Measurements from ENCODE around the gene TRIML2.
"Not testable (repeated sequence)": the region's sequence is repeated elsewhere in the genome, so short reads cannot be mapped to it uniquely, and the experiment has no call there.

Gene TRIML2

DNA sequence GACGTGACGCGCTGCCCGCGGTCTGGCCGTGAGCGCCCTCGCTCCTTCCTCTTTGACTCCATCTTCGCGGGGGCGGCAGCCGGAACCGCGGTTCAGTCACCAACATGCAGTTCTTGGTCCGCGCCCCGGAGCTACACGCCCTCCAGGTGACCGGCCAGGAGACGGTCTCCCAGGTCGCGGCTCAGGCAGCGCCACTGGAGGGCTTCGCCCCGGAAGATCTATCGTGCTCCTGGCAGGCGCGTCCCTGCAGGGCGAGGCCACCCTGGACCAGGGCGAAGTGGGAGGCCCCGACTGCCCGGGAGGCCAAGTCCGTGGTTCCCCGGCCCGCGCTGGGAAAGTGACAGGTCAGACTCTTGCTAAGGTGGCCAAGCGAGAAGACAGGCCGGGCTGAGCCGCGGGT lies 2.9 kb downstream of the TRIML2 start:
- DNase-seq, result no peak

DNA sequence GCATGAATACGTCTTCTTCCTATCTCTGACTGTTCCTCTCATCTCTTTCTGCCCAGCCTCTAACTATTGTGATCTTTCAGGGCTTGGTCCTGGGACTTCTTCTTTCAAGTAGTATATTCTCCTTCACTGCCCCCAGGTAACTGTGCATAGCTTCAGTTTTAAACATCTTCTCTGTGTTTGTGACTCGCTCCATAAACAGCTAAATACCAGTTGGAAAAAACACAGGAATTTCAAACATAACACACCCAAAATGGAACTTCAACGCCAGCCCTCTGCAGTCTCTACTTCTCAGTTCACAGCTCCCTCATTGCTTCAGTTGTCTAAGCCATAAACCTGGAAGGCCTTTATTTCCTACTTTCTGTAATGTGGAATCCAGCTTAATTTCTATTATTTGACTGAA lies 16.6 kb downstream of the TRIML2 start:
- no peak for DNase-seq

DNA sequence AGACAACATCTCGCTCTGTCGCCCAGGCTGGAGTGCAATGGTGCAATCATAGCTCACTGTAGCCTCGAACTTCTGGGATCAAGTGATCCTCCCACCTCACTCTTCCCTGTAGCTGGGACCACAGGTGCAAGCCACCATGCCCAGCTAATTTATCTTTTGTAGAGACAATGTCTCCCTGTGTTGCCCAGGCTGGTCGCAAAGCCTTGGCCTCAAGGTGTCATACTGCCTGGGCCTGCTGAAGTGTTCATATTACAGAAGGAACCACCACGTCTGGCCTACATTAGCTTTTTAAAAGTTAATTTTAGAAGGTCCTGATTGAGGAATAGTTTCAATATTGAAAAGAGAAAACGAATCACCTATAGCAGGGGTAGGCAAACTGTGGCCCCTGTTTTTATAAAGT lies 22.5 kb downstream of the TRIML2 start:
- no peak for DNase-seq

DNA sequence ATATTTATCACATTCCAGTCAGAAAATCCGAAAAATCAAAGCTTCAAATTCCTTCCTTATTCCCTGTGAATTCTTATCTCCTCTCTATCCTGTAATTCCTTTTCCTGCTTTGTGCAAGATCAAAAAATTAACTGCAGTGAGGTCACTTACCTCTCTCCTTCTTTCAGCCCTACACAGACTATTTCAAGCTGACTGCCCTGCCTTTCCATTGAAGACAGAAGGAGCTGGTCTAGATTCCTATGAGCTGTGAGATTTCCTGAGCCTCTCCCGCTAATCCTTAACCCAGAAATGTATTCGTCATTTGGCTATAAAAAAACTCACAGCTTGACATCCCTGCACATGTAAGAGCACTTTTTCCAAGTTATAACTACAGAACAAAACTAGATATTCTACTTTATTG lies 26.6 kb downstream of the TRIML2 start:
- no peak for DNase-seq

DNA sequence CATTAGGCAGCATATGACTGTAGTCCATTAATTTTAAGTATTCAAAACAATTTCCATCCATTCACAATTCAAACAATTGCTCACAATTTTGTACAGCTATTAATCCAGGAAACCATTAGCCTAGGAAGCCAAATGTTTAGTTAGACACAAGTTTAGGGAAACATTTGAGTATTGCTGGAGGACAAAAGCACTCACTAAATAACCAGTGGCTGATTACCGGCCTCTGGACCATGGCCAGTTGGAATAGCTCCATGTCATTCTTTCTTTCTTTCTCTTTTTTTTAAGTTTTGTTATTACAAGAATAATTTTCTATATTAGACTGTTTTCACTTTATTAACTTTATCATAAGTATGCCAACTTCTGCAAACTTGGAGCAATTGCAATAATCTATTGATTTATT lies 31.3 kb downstream of the TRIML2 start:
- no peak for DNase-seq

DNA sequence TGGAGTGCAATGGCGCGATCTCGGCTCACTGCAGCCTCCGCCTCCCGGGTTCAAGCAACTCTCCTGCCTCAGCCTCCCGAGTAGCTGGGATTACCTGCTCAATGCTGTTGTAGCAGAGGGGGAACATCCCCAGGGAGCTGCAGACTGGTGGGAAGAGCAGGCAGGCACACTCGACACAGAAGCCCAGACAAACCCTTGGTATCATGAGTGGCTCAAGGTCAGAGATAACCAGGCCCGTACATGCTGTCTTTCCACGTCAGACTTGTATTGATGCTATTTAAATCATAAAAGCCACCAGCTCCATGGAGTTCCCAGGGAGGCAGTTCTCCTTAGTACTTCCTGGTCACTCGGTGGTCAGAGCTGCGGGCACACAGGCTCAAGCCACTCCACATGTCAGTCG lies 33.2 kb downstream of the TRIML2 start:
- DNase-seq, result no peak

DNA sequence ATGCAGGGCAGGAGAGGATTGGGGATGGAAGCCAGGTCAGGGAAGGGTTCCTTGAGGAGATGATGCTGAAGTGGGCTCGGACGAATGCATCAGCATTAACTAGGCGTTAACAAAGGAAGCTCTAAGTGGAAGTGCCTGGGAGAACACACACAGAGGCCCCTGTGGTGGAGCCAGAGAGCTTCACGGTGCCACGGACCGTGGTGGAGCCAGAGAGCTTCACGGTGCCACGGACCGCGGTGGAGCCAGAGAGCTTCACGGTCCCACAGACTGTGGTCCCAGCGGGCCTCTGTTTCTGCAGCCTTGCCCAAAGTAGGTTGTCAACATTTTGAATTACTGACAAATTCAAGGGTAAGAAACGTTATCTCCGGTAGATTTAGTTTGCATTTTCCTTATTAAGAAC lies 48.3 kb downstream of the TRIML2 start:
- DNase-seq, result no peak

DNA sequence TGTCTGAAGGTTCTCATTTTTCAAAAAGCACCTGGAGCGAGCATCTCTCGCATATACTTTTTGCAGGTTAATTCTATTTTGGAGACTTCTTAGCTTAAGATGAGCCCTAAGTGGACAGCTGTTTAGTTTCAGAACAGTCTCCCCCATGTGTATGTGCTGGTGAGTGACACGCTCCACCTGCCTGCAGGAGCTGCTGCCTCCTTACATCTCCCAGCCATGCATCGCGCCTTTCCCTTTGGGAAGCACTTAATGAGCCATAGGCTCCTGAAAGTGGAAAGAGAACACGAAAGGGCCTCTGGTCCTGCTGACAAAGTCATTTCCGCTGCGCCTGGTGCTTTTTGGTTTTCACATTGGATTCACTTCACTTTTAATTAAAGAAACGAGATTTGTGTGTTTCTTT lies 56.1 kb downstream of the TRIML2 start:
- no peak for DNase-seq

DNA sequence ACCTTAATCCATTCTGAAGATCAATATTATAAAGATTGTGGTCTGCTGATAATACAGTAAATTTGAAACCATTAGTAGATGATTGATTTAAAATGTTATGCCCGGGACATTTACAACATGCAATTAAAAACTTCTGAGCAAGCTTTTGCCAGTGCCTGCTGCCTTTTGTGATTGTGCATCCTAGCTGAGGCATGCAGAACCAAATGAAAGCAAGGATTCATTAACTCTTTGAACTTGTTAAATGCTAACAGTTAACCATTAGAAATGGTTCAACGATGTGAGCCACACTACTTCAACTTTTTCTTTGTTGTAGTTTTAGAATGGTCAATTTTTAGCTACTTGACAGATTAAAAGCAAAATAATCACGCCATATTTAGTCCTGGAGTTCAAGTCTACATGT lies 62.7 kb downstream of the TRIML2 start:
- no peak for DNase-seq

DNA sequence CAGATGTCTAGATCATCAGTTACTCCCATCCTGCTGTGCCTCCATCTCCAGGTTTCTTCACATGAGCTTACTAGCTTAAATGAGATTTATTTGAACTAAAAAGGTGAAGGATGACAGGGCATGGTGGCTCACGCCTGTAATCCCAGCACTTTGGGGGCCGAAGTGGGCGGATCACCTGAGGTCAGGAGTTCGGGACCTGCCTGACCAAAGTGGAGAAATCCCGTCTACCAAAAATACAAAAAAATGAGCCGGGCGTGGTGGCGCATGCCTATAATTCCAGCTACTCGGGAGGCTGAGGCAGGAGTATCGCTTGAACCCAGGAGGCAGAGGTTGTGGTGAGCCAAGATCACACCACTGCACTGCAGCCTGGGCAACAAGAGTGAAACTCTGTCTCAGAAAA lies 63.9 kb downstream of the TRIML2 start:
- not testable (repeated sequence) for DNase-seq

DNA sequence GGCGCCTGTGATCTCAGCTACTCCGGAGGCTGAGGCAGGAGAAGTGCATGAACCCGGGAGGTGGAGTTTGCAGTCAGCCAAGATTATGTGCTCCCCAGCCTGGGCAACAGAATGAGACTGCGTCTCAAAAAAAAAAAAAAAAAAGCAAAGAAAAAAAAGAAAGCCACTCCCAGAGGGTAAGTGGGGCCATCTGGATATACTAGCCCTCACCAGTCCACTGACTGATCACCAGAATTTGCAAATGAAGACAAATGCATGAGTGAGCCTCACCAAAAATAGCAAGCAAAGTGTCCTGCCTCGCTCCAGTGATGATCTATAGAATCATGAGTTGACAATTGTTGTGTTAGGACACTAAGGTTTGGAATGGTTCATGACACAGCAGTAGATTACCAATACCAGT lies 66.2 kb downstream of the TRIML2 start:
- DNase-seq, result no peak

DNA sequence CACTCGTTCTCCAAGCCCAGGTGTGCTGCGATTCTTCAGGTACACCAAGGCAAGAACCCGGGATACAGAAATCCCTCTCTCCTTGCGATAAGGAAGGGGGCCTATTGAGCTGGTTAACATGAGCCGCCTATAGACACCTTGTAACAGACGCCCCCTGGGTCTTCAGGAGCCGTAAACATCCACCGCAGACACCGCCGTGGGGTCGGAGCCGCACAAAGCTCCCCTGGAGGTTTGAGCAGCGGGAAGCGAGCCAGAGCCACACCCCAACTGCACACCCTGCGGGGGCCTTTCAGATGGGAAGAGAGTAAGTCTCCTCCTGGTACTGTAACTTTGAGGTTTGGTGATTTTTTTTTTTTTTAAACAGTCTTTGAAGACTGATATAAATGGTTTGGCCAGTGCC lies 67.2 kb downstream of the TRIML2 start:
- no peak for DNase-seq

DNA sequence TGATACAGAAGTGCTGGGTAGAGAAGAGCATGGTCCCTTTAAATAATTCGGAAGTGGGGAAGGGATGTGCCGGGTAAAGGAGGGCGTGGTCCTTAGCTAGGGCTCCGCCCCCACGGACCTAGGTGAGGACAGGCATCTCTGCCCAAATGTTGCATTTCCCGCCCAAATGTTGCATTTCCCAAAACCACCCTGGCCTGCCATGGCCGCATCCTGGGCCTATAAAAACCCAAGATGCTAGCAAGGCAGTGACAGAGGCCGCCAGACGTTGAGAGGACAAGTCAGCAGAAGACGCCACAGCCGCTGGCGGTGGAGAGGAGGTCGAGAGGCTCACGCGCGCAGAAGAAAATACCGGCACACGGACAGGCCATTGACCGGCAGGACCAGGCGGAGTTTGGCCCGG lies 67.7 kb downstream of the TRIML2 start:
- no peak for DNase-seq
